Common myeloid progenitor, CD34-positive (primary cell): ENCODE results near the gene FAM53B.

ENCODE experiments used
- CTCF ChIA-PET: fragments of 350-600 bp; sonication (Branson Sonifier 250); formaldehyde crosslinking; loops from one replicate; lab custom pipeline; 2021; ENCODE audit warnings: antibody characterized with exemption; lab: Charles Lee
- POLR2A ChIA-PET: fragments of 350-600 bp; sonication (Branson Sonifier 250); formaldehyde crosslinking; loops from one replicate; lab custom pipeline; 2021; ENCODE audit warnings: antibody characterized with exemption; lab: Charles Lee
- DNase-seq, 3 donors: peaks; one replicate each; pipeline versions ENCODE4 v3.0.0 to v3.0.0-alpha.2; 2013
- H3K27ac ChIP-seq, 2 experiments: 1 replicate in 1 of 2; 2 replicates in 1 of 2; pipeline ENCODE4 v1.7.0; 2013; ENCODE audit warnings: inconsistent platforms in 2 of 2, low read length in 2 of 2, mild to moderate bottlenecking in 2 of 2, low read depth in 1 of 2, moderate library complexity in 1 of 2; ENCODE audit not compliant: severe bottlenecking in 2 of 2, insufficient read depth in 1 of 2, poor library complexity in 1 of 2
- H3K27me3 ChIP-seq, 5 experiments: replicated peaks in 2 of 5; 1 replicate in 3 of 5; 2 replicates in 2 of 5; pipeline versions ENCODE4 v1.6.1 to v1.7.0; 2013; ENCODE audit warnings: low read length in 4 of 5, mild to moderate bottlenecking in 2 of 5, moderate library complexity in 2 of 5, inconsistent platforms in 1 of 5; ENCODE audit not compliant: insufficient read depth in 5 of 5, control insufficient read depth in 4 of 5
- H3K36me3 ChIP-seq, 4 experiments: 1 replicate in 2 of 4; 2 replicates in 2 of 4; pipeline versions ENCODE4 v1.6.1 to v1.7.0; 2013; ENCODE audit warnings: low read length in 3 of 4, control low read depth in 1 of 4, mild to moderate bottlenecking in 1 of 4; ENCODE audit not compliant: control insufficient read depth in 4 of 4, insufficient read depth in 4 of 4
- H3K4me1 ChIP-seq, 4 experiments: 1 replicate in 3 of 4; 2 replicates in 1 of 4; pipeline versions ENCODE4 v1.6.1 to v1.7.1; 2013; ENCODE audit warnings: low read length in 3 of 4, mild to moderate bottlenecking in 3 of 4, control low read depth in 1 of 4, inconsistent platforms in 1 of 4, moderate library complexity in 1 of 4; ENCODE audit not compliant: control insufficient read depth in 4 of 4, insufficient read depth in 4 of 4; ENCODE audit errors: control extremely low read depth in 1 of 4
- H3K4me3 ChIP-seq, 7 experiments: 1 replicate in 4 of 7; 2 replicates in 3 of 7; pipeline versions ENCODE4 v1.5.1 to v1.7.0; 2013; ENCODE audit warnings: mild to moderate bottlenecking in 7 of 7, low read length in 6 of 7, moderate library complexity in 6 of 7, inconsistent platforms in 2 of 7, low read depth in 2 of 7, control low read depth in 1 of 7; ENCODE audit not compliant: insufficient read depth in 4 of 7, control insufficient read depth in 1 of 7; ENCODE audit errors: extremely low read depth in 1 of 7
- H3K9me3 ChIP-seq, 5 experiments: 1 replicate in 4 of 5; 2 replicates in 1 of 5; pipeline versions ENCODE4 v1.6.1 to v1.7.1; 2013; ENCODE audit warnings: low read length in 4 of 5, mild to moderate bottlenecking in 2 of 5, inconsistent platforms in 1 of 5, low read depth in 1 of 5, moderate library complexity in 1 of 5; ENCODE audit not compliant: control insufficient read depth in 4 of 5, insufficient read depth in 2 of 5; ENCODE audit errors: control extremely low read depth in 1 of 5
- WGBS: methylation state at CpG from one replicate; pipeline ENCODE4 v1.1.5; 2013; ENCODE audit not compliant: insufficient coverage; 5-methylcytosine and 5-hydroxymethylcytosine counted together

The FAM53B gene

DNA sequence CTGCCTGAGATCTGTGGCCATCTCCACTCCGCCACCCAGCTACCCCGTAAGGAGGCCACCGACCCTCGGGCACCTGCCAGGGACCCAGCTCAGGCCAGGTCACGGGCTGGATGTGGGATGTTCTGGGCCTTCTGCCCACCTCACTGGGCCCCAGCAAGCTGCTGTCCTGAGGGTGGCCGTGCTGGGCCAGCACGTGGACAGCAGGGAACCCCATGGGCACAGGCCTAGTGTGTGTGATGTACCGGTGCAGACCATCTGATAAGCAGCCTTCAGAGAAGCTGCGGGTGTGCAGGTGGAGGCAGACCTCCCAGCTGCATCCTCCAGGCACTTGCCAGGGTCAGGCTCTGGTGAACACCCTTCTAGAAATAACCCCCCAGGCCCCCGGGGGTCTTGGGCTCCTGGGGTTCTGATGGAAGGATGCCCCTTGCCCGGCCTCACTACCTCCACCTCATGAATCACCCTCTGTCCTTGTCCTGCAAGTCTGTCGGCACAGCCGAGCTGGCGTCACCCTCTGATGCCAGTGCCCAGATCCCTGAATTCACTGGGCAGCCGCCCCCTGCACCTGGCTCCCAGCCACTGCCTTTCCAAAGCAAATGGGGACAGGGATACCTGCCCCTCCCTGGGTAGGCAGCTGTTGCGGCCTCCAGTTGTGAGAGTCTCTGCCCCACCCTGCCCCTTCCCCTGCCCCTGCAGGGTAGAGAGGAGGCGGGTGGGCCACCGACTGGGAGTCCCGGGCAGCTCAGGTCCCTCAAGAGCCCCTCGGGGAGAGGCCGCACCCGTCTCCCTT is 139.8 kb downstream of the FAM53B start:
- H3K27me3 ChIP-seq, result no peaks in the 10 kb centered on the region
- POLR2A ChIA-PET, result interaction anchor here (0.6 kb wide), 1 partner anchor 100 kb away, joined by 6 read pairs; no protein-coding TSS in a partner anchor
- H3K36me3 ChIP-seq, result no peaks in the 10 kb centered on the region
- peaks cover 0 to 32% (median 23%) of the 10 kb centered on the region in 4 experiments for H3K4me1 ChIP-seq
- whole genome bisulfite sequencing, result 91% methylated on average over 20 of the region's 22 CpGs
- no peak for DNase-seq
- no peak overlapping the region for H3K27ac ChIP-seq
- CTCF ChIA-PET, result interaction anchor here (1.0 kb wide), 1 partner anchor 137 kb away, joined by 3 read pairs; no protein-coding TSS in a partner anchor
- no peak overlapping the region for H3K4me3 ChIP-seq
- H3K9me3 ChIP-seq, result no peaks in the 10 kb centered on the region

DNA sequence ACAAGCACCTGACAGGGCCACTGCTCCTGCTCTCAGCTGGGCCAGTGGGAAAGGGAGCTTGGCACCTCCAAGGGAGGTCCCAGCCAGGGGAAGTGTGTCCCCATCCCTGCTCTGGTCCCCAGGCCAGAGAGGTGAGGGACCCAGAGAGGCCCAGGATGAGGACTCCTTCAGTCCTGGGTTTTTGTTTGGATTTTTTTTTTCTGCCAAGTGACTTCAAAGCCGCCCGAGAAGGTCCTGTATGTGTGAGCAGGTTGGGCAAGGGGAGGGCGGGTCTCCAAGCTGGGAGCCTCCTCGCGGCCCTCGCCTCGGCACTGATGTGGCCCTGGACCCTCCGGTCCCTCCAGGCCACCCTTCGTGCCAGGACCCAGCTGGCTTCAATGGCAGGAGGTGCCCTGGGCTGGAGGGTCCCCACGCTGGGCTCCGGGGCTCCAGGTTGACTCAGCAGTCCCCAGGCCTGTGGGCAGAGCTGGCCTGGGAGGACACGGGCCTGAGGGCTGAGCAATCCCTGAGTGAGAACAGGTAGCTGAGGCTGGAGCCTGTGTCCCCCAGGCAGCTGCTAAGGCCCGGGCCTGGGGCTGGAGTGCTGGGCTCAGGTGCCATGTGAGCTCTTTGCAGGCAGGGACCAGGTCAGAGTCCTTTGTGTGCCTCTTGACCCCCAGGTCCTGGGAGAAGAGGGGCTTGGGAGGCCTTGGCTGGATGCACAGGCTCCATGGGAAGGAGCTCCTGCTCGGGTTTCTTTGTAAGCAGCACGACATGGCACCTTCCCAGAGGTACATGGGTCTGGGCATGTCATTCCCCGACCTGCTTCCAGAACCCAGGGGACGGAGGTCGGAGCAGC is 140.6 kb downstream of the FAM53B start:
- ChIA-PET POLR2A (no interaction called here), CTCF (interaction anchor here (0.8 to 1.6 kb wide), 3 partner anchors 11 to 62 kb away, joined by 3 to 4 read pairs (median 3); no protein-coding TSS in a partner anchor)
- no peak overlapping the region for H3K27ac ChIP-seq

DNA sequence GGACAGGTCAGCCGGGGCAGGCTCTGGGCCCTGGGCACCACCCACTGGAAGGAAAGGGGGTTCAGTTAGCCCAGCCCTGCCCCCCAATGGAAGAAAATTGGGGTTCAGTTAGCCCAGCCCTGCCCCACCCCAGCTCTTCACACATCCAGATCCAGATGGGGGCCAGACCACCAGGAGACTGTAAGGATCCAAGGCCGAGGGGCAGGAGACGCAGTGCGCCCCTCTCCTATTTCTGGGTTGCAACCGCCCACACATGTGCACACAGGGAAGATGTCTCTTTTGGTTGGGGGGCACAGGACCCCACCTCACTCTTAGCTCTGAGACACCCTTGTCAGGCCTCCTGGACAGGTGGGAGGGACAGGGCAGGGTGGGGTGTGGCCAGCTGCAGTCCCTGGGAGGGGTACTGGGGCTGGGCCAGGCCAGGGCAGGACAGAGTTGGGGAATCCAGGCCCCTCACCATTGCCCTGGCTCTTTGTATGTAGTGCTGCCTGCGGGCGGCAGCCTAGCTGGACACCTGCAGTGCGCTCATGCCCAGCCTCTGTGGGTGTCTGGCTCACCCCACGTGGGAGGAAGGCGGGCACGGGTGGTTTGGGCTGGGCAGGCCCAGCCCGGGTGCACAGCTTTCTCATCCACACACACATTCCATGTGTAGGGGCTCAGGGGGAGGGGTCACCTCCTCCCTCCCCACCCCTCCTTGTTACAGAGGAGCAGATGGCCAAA is 141.4 kb downstream of the FAM53B start:
- H3K27me3 ChIP-seq, result no peaks in the 10 kb centered on the region
- H3K27ac ChIP-seq, result no peak overlapping the region
- H3K4me3 ChIP-seq, result no peak overlapping the region
- H3K9me3 ChIP-seq, result no peaks in the 10 kb centered on the region
- peaks cover 0 to 30% (median 20%) of the 10 kb centered on the region in 4 experiments for H3K4me1 ChIP-seq
- WGBS, result 90% methylated on average over 4 of the region's 12 CpGs
- ChIA-PET POLR2A (no interaction called here), CTCF (interaction anchor here (0.8 to 1.6 kb wide), 3 partner anchors 10 to 61 kb away, joined by 3 to 4 read pairs (median 3); no protein-coding TSS in a partner anchor)
- H3K36me3 ChIP-seq, result no peaks in the 10 kb centered on the region
- DNase-seq, result no peak

More for the DNA sequence above, 140.6 kb downstream of the FAM53B start:
- Histone ChIP-seq H3K27me3 (no peaks in the 10 kb centered on the region), H3K4me3 (no peak overlapping the region), H3K4me1 (peaks cover 0 to 32% (median 22%) of the 10 kb centered on the region in 4 experiments), H3K36me3 (no peaks in the 10 kb centered on the region), H3K9me3 (no peaks in the 10 kb centered on the region)
- DNase-seq, result no peak
- WGBS, result 98% methylated on average over 16 of the region's 18 CpGs

DNA sequence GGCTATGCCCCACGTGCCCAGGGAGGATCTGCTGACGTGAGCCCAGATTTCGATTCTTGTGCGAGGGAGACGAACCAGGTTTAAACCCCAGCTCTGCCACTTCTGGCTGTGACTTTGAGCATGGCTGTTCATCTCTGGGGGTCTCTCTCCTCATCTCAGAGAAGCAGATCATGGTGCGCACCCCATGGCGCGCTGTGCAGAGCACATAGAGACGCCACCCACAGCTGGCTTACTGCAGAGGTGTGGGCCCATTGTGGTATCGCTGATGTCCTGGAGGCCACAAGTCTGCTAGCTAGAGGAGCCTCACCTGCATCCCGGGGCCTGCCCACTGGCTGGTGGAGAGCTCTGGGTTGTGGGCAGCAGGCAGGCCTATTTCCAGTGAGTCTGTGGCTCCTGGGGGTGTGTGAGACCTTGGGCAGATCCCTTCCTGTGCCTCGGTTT is 142.0 kb downstream of the FAM53B start:
- Histone ChIP-seq H3K36me3 (no peaks in the 10 kb centered on the region), H3K27me3 (no peaks in the 10 kb centered on the region), H3K9me3 (no peaks in the 10 kb centered on the region), H3K4me1 (peaks cover 0 to 29% (median 20%) of the 10 kb centered on the region in 4 experiments), H3K4me3 (no peak overlapping the region), H3K27ac (no peak overlapping the region)
- ChIA-PET POLR2A (no interaction called here), CTCF (interaction anchor here (1.6 kb wide), 1 partner anchor 9 kb away, joined by 3 read pairs; no protein-coding TSS in a partner anchor)
- DNase-seq, result no peak
- 90% methylated on average over 12 of the region's 12 CpGs for WGBS

DNA sequence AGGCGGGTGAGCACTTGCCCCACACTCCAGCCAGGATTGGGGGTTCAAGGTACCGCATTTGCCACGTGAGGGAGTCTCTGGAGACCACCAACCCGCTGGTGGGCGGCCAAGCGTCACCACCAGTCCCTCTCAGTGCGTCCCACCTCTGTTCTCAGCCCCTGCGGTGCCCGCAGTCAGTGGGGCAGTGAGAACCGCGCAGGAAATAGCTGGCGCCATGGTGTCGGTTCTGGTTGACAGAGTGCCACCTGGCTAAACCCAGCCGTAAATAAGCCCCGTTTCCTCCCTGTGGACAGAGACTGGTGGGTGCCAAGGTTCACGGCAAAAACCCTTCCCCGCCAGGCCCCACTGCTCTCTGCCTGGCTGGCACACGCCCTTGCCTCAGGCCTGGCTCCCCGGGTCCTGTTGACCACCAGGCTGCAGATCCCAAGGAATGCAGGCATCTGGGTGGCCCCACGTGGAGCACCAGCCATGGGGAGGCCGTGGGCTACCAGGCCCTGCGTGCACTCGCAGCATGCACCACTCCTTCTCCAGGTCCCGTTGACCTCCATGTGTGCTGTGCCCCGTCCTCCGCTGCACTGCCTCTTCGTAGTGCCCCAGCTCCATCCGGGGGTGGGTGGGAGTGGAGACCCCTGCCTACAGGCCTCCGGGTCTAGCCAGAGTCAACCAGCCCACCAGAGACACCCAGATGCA is 142.6 kb downstream of the FAM53B start:
- DNase-seq, result peak in 2 of 3 donors; percentile 36 to 56
- H3K4me3 ChIP-seq, result no peak overlapping the region
- ChIA-PET CTCF (interaction anchor here (0.8 to 1.6 kb wide), 3 partner anchors 9 to 71 kb away, joined by 3 read pairs; no protein-coding TSS in a partner anchor), POLR2A (no interaction called here)
- no peaks in the 10 kb centered on the region for H3K36me3 ChIP-seq
- WGBS, result 87% methylated on average over 24 of the region's 29 CpGs
- no peaks in the 10 kb centered on the region for H3K9me3 ChIP-seq
- H3K27ac ChIP-seq, result no peak overlapping the region
- H3K27me3 ChIP-seq, result no peaks in the 10 kb centered on the region
- peaks cover 0 to 25% (median 17%) of the 10 kb centered on the region in 4 experiments for H3K4me1 ChIP-seq

DNA sequence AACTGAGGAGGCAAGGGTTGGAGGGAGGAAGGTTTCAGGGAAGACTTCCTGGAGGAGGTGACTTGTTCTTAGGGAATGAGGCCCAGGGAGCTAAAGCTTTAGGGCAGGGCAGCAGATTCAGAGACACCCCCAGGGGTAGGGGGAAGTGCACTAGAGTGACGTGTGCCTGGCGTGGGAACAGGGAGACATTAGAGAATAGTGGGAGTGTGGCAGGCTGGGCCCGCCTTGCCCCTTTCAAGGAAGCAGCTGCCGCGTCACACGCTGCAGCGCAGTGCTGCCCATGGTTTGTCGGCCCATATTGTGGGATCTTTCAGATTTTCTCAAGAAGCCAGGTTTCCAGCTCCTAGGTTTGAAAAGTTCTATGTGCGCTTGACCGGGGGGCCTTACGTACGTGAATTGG is 143.2 kb downstream of the FAM53B start:
- 96% methylated on average over 12 of the region's 12 CpGs for WGBS
- H3K4me3 ChIP-seq, result no peak overlapping the region
- peak in 1 of 3 donors; percentile 28 for DNase-seq
- no peaks in the 10 kb centered on the region for H3K9me3 ChIP-seq
- ChIA-PET POLR2A (no interaction called here), CTCF (interaction anchor here (0.8 to 1.5 kb wide), 3 partner anchors 16 to 70 kb away, joined by 3 read pairs; no protein-coding TSS in a partner anchor)
- peaks cover 0 to 24% (median 14%) of the 10 kb centered on the region in 4 experiments for H3K4me1 ChIP-seq
- H3K27ac ChIP-seq, result no peak overlapping the region
- no peaks in the 10 kb centered on the region for H3K36me3 ChIP-seq
- no peaks in the 10 kb centered on the region for H3K27me3 ChIP-seq
